ENCODE data around the gene CD7.

- no peak for TF ChIP-seq EP300 (IDR thresholded peaks at IDR 0.05)
- TF ChIP-seq POLR2A (IDR thresholded peaks at IDR 0.05), result no peak
- no peak for TF ChIP-seq CTCF (IDR thresholded peaks at IDR 0.05)
Measured at GRCh38 chr17:82303944-82304808, 13.2 kb downstream of the CD7 start.
